ENCODE data around the gene FAM32A.
"Not testable (repeated sequence)": the region's sequence is repeated elsewhere in the genome, so short reads cannot be mapped to it uniquely, and the experiment has no call there.

Gene FAM32A

GRCh38 chr19:16161840-16162239, 23.4 kb upstream of the FAM32A start:
- in situ Hi-C loops (cut with HindIII; ENCODE audit: low sequenced_read_pairs), result no loop called here

GRCh38 chr19:16164222-16164890, 20.9 kb upstream of the FAM32A start:
- in situ Hi-C loops (cut with HindIII; ENCODE audit: low sequenced_read_pairs), result no loop called here

GRCh38 chr19:16166417-16166816, 18.8 kb upstream of the FAM32A start:
- in situ Hi-C loops (cut with HindIII; ENCODE audit: low sequenced_read_pairs), result no loop called here

GRCh38 chr19:16167055-16167454, 18.2 kb upstream of the FAM32A start:
- in situ Hi-C loops (cut with HindIII; ENCODE audit: low sequenced_read_pairs), result no loop called here

- in situ Hi-C loops (cut with HindIII; ENCODE audit: low sequenced_read_pairs), result no loop called here
These were observed 16.6 kb upstream of the FAM32A start for GRCh38 chr19:16168465-16169081.

- in situ Hi-C loops (cut with HindIII; ENCODE audit: low sequenced_read_pairs), result no loop called here
These were observed 15.1 kb upstream of the FAM32A start for GRCh38 chr19:16170134-16170533.

- in situ Hi-C loops (cut with HindIII; ENCODE audit: low sequenced_read_pairs), result no loop called here
These were observed 9.3 kb upstream of the FAM32A start for GRCh38 chr19:16175954-16176353.

- in situ Hi-C loops (cut with HindIII; ENCODE audit: low sequenced_read_pairs), result not testable (repeated sequence)
These were observed 6.3 kb upstream of the FAM32A start for GRCh38 chr19:16178866-16179265.

GRCh38 chr19:16180611-16181010, 4.6 kb upstream of the FAM32A start:
- in situ Hi-C loops (cut with HindIII; ENCODE audit: low sequenced_read_pairs), result no loop called here

DNA sequence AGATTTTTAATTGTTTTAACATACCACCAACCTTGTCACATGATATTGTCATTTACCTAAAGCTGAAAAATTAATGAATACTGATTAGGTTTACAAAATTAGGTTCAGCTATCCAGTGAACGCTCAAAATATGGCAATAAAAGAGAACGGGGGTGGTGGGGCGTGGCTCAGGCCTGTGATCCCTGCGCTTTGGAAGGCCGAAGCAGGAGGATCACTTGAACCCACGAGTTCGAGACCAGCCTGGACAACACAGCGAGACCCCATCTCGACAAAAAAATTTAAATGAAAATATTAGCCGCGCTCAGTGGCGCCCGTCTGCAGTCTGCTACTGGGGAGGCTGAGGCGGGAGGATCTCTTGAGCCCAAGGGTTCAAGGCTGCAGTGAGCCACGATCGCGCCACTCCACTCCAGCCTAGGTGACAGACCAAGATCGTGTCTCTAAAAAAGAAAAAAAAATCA, 516 bp upstream of the FAM32A start:
- in situ Hi-C loops (cut with HindIII; ENCODE audit: low sequenced_read_pairs), result no loop called here

DNA sequence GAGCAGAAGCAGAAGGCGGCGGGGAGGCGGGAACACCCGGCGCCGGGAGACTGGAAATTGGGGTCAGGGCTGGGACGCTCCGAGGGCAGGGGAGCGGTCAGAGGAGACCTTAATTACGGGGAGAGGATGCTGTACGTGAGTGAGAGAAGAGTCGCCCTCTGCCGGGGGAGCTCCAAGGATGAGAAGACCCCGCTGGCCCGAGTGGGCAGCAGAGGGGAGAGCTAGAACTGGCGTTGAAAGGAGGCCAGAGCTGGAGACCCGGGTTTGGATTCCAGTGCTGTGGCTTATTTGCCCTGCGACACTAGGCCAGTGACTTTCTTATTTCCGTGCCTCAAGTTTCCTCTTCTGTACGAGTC, 536 bp downstream of the FAM32A start:
- in situ Hi-C loops (cut with HindIII; ENCODE audit: low sequenced_read_pairs), result no loop called here

- in situ Hi-C loops (cut with HindIII; ENCODE audit: low sequenced_read_pairs), result no loop called here
These were observed 3.3 kb downstream of the FAM32A start for GRCh38 chr19:16188521-16188920.

DNA sequence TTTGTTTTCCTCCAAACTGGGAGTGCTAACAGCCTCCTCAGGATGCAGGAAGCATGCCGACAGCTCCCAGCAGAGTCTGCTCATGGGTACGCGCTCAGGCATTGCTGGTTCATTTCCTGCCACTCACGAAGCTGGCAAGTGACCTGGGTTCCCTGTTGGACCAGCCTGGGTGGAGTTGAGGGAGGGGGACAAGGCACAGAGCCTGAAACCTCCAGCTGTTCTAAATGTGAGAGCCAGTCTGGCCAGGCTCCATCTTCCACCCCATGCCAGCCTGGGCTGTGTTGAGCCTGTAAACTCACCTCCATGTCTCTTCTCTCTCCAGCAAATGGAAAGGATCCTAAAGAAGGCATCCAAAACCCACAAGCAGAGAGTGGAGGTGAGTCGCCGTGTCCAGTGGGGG, 5.0 kb downstream of the FAM32A start:
- in situ Hi-C loops (cut with HindIII; ENCODE audit: low sequenced_read_pairs), result no loop called here

- in situ Hi-C loops (cut with HindIII; ENCODE audit: low sequenced_read_pairs), result no loop called here
These were observed 5.5 kb downstream of the FAM32A start for GRCh38 chr19:16190736-16191135.

DNA sequence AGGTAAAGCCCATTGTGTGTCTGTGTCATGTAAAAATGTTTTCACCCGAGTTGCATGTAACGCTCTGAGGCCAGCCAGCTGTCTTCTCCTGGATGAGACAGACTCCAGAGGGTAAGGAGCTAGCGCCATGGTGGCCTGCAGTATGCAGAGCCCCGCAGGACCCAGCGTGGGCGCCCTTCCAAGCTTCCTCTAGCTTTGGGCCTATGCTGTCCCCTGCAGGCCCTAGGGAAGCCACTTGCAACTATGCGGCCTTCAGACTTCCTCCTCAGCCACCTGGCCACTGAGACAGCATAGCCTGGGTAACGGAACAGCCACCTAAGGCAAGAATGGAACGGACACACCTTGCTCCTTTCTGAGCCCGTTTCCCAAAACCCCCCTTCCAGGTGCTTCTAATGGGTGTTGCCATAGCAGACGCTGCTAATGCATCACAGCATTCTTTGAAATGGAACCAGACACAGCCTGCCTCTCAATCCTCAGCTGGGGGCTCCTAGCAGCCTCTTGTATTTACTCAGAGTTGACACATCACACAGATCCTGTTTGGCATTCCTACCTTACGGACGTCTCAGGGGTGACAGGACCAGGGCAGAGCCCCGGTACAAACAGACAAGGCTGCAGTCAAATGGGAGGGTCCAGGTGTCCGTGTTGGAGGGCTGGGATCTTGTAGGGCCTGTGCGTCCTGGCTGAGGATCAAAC, 6.2 kb downstream of the FAM32A start:
- in situ Hi-C loops (cut with HindIII; ENCODE audit: low sequenced_read_pairs), result no loop called here

DNA sequence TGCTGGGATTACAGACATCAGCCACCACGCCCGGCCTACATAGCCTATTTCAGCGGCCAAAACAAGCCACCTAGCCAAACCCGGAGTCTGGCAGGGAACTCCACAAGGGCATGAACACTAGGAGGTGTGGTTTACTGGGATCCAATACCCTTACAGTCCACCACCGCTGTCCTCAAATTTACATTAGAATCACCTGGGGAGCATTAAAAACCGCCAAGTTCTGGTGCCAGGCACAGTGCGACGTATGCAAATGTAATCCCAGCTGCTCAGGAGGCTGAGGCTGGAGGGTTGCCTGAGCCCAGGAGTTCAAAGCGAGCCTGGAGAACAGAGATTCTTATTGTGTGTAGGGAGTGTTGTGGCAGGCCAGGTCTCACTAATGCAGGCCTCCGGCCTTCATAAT, 8.3 kb downstream of the FAM32A start:
- in situ Hi-C loops (cut with HindIII; ENCODE audit: low sequenced_read_pairs), result no loop called here

- in situ Hi-C loops (cut with HindIII; ENCODE audit: low sequenced_read_pairs), result no loop called here
These were observed 12.0 kb downstream of the FAM32A start for GRCh38 chr19:16197188-16197621.

- in situ Hi-C loops (cut with HindIII; ENCODE audit: low sequenced_read_pairs), result no loop called here
These were observed 12.6 kb downstream of the FAM32A start, which contains the start of gene AP1M1 for GRCh38 chr19:16197622-16198369. Gene AP1M1, plus strand, starts transcription at chr19:16197911. Its CDS starts 116 bp downstream, at chr19:16198027.

- in situ Hi-C loops (cut with HindIII; ENCODE audit: low sequenced_read_pairs), result no loop called here
These were observed 13.1 kb downstream of the FAM32A start for GRCh38 chr19:16198370-16198651.

DNA sequence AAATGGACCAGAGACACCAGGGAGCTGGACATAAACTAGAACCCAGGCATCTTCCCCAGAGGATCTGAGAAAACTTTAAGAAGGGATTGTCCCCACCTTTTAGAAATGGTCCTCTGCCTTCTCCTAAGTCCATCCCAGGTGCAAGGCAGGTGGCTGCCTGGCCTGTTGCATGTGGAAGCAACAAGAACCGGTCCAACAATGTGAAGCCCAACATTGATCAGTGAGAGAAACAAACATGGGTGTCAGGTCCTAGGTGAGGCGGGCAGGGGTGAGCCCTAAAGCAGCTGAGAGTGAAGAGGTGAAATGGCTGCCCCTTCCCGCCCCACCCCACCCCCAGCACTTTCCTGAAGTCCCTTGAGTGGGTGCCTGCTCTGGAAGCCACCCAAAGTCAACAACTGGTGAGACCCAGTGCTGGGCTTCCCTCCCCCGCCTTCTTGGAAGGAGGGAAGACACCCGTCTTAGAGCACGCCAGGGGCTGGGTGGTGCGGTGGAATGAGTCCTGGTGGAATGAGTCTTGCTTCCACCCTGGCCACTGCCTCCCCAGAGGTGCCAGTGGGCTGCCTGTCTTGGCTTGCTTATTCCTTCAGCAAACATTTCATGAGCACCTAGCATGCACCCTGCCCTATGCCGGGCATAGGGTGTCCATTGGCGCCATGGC, 14.2 kb downstream of the FAM32A start:
- in situ Hi-C loops (cut with HindIII; ENCODE audit: low sequenced_read_pairs), result no loop called here
